PC-9 (cell line): ENCODE data around the gene MAGI1.

ENCODE experiments used
- EZH2 ChIP-seq: fragments of 200-600 bp; sonication (generic); IDR thresholded peaks from 2 replicates; pipeline ENCODE4 v1.8.0; 2017; ENCODE audit warnings: antibody characterized with exemption, low read depth
- TF ChIP-seq, protein P1 (sequence below): fragments of 200-600 bp; sonication (generic); conservative IDR thresholded peaks from 2 replicates; pipeline ENCODE4 v1.6.1; 2017; ENCODE audit warnings: mixed run types, antibody characterized with exemption, mild to moderate bottlenecking, moderate library complexity

GRCh38 chr3:65752636-65753035, 286.1 kb downstream of the MAGI1 start:
- TF ChIP-seq EZH2: no peak
- TF ChIP-seq, protein P1, sequence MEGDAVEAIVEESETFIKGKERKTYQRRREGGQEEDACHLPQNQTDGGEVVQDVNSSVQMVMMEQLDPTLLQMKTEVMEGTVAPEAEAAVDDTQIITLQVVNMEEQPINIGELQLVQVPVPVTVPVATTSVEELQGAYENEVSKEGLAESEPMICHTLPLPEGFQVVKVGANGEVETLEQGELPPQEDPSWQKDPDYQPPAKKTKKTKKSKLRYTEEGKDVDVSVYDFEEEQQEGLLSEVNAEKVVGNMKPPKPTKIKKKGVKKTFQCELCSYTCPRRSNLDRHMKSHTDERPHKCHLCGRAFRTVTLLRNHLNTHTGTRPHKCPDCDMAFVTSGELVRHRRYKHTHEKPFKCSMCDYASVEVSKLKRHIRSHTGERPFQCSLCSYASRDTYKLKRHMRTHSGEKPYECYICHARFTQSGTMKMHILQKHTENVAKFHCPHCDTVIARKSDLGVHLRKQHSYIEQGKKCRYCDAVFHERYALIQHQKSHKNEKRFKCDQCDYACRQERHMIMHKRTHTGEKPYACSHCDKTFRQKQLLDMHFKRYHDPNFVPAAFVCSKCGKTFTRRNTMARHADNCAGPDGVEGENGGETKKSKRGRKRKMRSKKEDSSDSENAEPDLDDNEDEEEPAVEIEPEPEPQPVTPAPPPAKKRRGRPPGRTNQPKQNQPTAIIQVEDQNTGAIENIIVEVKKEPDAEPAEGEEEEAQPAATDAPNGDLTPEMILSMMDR: no peak
